NCI-H524 (cell line): Measurements from ENCODE around the gene CXCL17.
"Not testable (repeated sequence)": the region's sequence is repeated elsewhere in the genome, so short reads cannot be mapped to it uniquely, and the experiment has no call there.

Experiments
- DNase-seq, 2 experiments: peaks; one replicate each; lab custom pipeline; 2025; lab: John Stamatoyannopoulos, UW

Gene CXCL17

DNA sequence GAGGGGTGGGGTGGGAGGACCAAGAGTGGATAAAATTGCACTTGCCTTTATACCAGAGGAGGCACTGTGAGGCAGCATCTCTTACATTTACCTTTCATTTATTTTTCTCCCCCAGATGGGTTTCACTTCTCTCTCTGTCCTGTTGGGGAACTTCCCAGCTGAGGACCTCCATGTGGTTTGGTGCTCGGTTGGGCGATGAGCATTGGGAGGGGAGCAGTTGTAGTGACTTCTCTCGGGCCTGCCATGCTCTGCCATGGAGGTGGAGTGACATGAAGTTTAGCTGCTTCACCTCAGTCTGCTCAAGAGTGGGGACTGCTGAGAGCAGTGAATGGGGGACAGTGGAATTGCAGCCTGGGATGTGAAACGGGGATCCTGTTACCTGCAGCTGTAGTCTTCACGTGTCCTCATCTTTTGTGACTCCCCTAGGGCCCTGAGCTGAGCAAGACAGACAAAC lies 23.1 kb upstream of the CXCL17 start:
- DNase-seq: no peak

GRCh38 chr19:42461700-42462324 lies 19.1 kb upstream of the CXCL17 start:
- DNase-seq: no peak

GRCh38 chr19:42461231-42461630 lies 18.5 kb upstream of the CXCL17 start:
- not testable (repeated sequence) for DNase-seq

GRCh38 chr19:42459926-42460325 lies 17.2 kb upstream of the CXCL17 start:
- no peak for DNase-seq

DNA sequence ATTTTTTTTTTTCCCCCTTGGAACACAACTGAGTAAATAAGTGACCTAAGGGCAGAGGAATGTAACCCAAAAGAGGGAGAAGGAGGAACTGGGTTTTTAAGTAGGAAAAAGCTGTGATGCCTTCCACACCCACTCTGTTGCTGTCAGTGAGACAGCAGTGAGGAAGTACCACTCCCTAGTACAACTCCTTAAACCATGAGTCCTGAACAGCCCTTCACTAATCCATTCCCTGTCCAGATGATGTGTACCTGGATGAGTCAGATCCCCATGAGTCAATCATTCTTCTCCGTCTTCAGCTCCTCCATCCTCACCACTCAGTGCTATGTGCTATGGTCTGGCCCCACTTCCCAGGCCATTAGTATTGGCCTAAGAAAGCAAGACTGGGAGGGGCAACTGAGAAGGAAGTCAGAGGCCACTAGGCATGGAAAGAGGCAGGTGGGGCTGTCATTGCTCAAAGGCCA lies 12.9 kb upstream of the CXCL17 start:
- DNase-seq: no peak

DNA sequence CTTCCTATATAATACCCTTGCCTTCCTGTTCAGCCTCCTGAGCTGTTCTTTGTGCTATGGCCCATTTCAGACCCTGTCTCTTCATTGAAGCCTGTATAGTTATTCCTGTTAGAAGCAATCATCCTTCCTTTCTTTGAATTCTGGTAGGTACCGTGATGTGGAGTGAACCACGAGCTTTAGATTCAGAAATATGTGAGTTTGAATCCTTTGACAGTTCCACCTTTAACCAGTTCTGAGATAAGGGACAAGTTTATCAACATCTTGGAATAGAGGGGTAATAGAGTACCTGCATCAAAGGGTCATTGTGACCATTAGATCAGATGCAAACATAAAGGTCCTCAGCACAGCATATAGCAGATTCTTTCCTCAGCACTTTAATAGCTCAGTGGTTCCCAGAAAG lies 12.3 kb upstream of the CXCL17 start:
- no peak for DNase-seq

DNA sequence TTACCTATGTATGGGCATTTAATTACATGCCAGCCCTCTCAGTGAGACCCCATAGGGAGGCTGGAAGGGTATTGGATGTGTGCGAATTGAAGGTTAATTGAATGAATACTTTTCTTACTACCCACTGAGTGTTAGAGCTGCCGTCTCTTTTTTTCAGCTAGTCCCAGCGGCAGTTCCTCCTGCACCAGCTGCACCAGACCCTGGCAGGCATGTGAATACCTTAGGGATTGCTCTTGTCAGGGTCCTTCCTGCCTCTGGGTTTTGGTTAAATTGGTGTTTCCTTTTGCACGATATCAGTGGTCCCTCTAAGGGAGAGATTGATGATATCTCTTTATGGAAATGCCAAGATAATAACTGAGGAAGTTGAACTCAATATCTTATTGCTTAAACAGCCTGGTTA lies 9.8 kb upstream of the CXCL17 start:
- DNase-seq: no peak

GRCh38 chr19:42450314-42450934 lies 7.7 kb upstream of the CXCL17 start:
- peak; percentile 52 to 68 for DNase-seq

GRCh38 chr19:42448306-42448705 lies 5.6 kb upstream of the CXCL17 start:
- DNase-seq: not testable (repeated sequence)

- DNase-seq: no peak
These were observed 3.2 kb upstream of the CXCL17 start for GRCh38 chr19:42445948-42446347.

DNA sequence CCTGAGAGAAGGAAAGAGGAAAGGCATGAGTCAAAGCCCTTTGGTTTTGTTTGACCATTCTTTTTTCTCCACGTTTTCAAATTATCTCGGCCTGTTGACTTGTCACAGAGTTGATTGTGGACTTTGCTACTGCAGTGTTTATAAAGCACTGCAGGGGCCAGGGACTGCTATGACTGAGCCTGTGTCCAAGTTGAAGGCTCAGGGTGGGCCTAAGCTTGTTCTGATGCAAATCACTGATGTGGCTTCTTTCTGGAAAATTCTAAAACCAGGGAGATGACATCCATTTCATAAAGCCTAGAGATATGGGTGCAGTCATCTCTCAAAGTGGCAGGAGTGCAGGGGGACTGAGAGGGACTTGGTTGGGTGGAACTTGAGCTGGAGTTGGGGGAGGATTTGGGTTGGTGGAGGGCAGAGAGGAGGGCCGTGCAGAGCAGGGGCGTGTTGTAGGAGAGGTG lies 1.2 kb upstream of the CXCL17 start:
- no peak for DNase-seq

DNA sequence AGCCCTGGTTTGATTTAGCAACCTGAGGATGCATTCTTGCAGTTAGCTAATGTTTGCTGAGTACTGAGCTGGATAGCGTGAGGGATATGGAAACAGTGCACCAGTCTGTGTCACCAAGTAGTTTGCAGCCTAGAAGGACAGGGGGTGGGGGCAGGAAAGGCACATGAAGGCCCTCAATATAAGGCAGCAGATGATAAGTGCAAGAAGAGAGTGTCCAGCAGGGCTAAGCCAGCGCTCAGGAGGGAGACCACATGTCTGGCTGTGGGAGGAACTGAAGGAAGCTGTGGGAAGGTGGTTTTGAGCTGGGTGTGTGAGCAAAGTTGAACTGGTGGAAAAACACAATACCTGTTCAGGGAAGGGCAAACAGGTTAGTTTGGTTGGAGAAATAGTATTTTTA lies 1.7 kb downstream of the CXCL17 start:
- DNase-seq: no peak

GRCh38 chr19:42440357-42441048 lies 2.2 kb downstream of the CXCL17 start:
- peak; percentile 21 to 57 for DNase-seq

- peak; percentile 75 to 90 for DNase-seq
These were observed 6.7 kb downstream of the CXCL17 start for GRCh38 chr19:42436006-42436405.

DNA sequence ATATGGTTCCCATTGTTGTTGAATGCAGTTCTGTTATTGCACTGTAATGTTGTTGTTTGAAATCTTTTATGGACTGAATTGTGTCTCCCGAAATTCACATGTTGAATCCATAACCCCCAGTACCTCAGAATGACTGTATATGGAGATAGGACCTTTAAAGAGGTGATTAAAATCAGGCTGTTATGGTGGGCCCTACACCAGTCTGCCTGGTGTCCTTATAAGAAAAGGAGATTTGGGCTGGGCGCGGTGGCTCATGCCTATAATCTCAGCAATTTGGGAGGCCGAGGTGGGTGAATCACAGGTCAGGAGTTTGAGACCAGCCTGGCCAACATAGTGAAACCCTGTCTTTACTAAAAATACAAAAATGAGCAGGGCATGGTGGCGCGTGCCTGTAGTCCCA lies 7.4 kb downstream of the CXCL17 start:
- DNase-seq: no peak

GRCh38 chr19:42433503-42434260 lies 9.1 kb downstream of the CXCL17 start:
- DNase-seq: peak; percentile 39 to 71

DNA sequence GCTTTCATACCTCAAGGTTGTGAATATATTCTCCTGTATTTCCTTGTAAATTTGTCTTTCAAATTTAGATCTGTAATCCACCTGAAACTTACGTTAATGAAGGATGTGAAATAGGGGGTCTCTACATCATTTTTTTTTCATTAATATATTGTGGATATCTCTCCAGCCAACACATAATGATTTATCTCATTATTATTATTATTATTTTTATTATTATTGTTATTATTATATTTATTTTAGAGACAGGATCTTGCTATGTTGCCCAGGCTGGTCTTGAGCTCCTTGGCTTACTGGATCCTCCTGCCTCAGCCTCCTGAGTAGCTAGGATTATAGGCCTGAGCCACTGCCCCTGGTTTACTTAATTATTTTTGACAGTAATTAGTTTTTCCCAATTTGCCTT lies 11.3 kb downstream of the CXCL17 start:
- DNase-seq: no peak

DNA sequence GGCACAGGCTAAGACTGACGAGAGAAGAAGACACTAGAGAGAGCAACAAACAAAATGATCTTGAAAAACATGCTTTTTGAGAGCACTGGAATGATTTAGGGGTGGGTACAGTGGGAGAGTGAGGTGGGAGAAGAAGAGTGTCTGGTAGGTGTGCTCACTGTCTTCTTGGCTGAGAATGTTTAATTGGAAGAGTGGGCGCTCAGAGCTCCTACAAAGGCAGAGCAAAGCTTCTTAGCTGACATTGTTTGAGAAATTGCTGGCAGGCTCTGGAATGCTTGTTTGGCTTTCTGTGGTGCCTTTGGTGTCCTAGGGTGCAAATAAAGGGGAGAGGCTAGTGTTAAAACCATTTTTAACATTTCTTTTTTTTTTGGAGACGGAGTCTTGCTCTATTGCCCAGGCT lies 14.1 kb downstream of the CXCL17 start:
- no peak for DNase-seq

GRCh38 chr19:42427313-42427712 lies 15.4 kb downstream of the CXCL17 start, which contains the start of gene LIPE:
LIPE (minus strand) TSS chr19:42427388; CDS start chr19:42427149, 239 bp downstream.
- DNase-seq: peak; percentile 35 to 61

- DNase-seq: no peak
These were observed 16.1 kb downstream of the CXCL17 start for GRCh38 chr19:42426643-42427042.

- no peak for DNase-seq
These were observed 18.0 kb downstream of the CXCL17 start for GRCh38 chr19:42424712-42425131.

DNA sequence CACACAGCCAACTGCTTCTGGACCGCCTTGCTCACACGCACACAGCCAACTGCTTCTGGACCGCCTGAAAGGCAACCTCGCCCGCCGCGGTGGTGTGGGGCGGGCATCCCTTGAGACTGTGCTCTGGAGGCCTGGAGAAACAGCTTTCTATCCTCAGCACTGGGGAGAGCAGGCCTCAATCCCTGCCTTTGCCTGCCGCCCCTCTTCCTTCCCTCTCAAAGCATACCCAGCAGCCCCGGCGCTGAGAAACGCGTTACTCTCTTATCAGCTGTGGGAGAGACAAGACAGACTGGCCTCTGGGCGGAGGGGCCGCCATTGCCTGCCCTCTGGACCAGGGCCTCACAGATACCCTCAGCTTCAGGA lies 18.4 kb downstream of the CXCL17 start:
- no peak for DNase-seq
